ENCODE results near the gene SSTR5.

SSTR5 gene

GRCh38 chr16:1045310-1045992 lies 27.1 kb upstream of the SSTR5 start:
- in situ Hi-C loops (cut with MboI; ENCODE audit: low sequenced_read_pairs), result loop anchor here (5.0 kb wide), 1 partner anchor 238 kb away; no protein-coding TSS in a partner anchor
- DNase-seq (ENCODE audit: low spot score in 2 of 2), result no peak
- Histone ChIP-seq H3K27me3 (ENCODE audit: low read depth) (no peaks in the 10 kb centered on the region), H3K4me1 (peaks cover 6% of the 10 kb centered on the region), H3K36me3 (replicated peaks) (no peaks in the 10 kb centered on the region), H3K9me3 (no peaks in the 10 kb centered on the region; the same call in 1 of the 2 replicates), H3K4me3 (no peak overlapping the region)

- Histone ChIP-seq H3K4me3 (no peak overlapping the region), H3K27me3 (ENCODE audit: low read depth) (no peaks in the 10 kb centered on the region), H3K9me3 (no peaks in the 10 kb centered on the region; the same call in 1 of the 2 replicates), H3K36me3 (replicated peaks) (no peaks in the 10 kb centered on the region), H3K4me1 (peaks cover 6% of the 10 kb centered on the region)
- no peak for DNase-seq (ENCODE audit: low spot score in 2 of 2)
- in situ Hi-C loops (cut with MboI; ENCODE audit: low sequenced_read_pairs), result loop anchor here (5.0 kb wide), 1 partner anchor 239 kb away; no protein-coding TSS in a partner anchor
Measured at GRCh38 chr16:1045993-1046911, 26.3 kb upstream of the SSTR5 start.

DNA sequence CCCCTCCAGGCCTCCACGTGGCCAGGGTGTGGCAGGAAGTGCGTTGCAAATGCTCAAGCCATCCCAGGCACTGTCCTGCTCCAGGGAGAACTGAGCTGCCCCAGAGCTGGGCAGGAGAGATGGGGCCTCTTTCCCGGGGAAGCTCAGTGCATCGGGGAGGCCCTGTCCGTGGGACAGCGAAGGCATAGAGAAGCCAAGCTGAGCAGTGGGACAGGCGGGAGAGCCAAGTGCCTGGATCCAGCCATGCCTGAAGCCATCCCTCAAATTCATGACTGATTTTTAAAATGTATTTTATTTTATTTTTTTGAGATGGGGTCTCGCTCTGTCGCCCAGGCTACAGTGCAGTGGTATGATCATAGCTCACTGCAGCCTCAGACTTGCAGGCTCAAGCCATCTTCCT lies 25.4 kb upstream of the SSTR5 start:
- no peak overlapping the region for H3K4me3 ChIP-seq
- no peaks in the 10 kb centered on the region for H3K27me3 ChIP-seq (ENCODE audit: low read depth)
- DNase-seq (ENCODE audit: low spot score in 2 of 2), result no peak
- no peaks in the 10 kb centered on the region; the same call in 1 of the 2 replicates for H3K9me3 ChIP-seq
- peaks cover 6% of the 10 kb centered on the region for H3K4me1 ChIP-seq
- in situ Hi-C loops (cut with MboI; ENCODE audit: low sequenced_read_pairs), result loop anchor here (5.0 kb wide), 1 partner anchor 240 kb away; no protein-coding TSS in a partner anchor
- no peaks in the 10 kb centered on the region for H3K36me3 ChIP-seq (replicated peaks)

DNA sequence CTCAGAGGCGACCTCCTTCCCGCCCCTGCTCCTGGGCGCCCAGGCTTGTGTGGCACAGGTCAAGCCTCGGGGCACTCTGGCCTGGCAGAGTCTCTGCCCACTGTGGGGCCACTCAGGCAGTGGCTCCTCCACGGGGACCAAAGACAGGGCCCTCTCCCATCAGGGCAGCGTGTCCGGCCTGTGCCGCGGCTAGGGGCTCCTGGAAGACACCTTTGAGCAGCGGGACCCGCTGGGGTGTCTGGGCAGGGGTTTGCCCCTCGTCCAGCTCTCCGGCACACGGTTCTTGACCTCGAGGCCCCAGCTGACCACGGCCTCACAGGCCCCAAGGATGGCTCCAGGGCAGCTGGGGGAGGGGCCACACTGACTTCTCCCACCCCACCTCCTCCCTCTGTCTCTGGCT lies 24.7 kb upstream of the SSTR5 start:
- no peak for DNase-seq (ENCODE audit: low spot score in 2 of 2)
- H3K27me3 ChIP-seq (ENCODE audit: low read depth), result no peaks in the 10 kb centered on the region
- no peak overlapping the region for H3K4me3 ChIP-seq
- in situ Hi-C loops (cut with MboI; ENCODE audit: low sequenced_read_pairs), result loop anchor here (5.0 kb wide), 1 partner anchor 240 kb away; no protein-coding TSS in a partner anchor
- peaks cover 6% of the 10 kb centered on the region for H3K4me1 ChIP-seq
- H3K36me3 ChIP-seq (replicated peaks), result no peaks in the 10 kb centered on the region
- H3K9me3 ChIP-seq, result no peaks in the 10 kb centered on the region

GRCh38 chr16:1048442-1049112 lies 24.0 kb upstream of the SSTR5 start:
- in situ Hi-C loops (cut with MboI; ENCODE audit: low sequenced_read_pairs), result loop anchor here (5.0 kb wide), 1 partner anchor 241 kb away; no protein-coding TSS in a partner anchor
- Histone ChIP-seq H3K4me3 (no peak overlapping the region), H3K36me3 (replicated peaks) (no peaks in the 10 kb centered on the region), H3K4me1 (peaks cover 6% of the 10 kb centered on the region), H3K9me3 (no peaks in the 10 kb centered on the region), H3K27me3 (ENCODE audit: low read depth) (no peaks in the 10 kb centered on the region)
- DNase-seq (ENCODE audit: low spot score in 2 of 2), result peak; percentile 76 to 90

DNA sequence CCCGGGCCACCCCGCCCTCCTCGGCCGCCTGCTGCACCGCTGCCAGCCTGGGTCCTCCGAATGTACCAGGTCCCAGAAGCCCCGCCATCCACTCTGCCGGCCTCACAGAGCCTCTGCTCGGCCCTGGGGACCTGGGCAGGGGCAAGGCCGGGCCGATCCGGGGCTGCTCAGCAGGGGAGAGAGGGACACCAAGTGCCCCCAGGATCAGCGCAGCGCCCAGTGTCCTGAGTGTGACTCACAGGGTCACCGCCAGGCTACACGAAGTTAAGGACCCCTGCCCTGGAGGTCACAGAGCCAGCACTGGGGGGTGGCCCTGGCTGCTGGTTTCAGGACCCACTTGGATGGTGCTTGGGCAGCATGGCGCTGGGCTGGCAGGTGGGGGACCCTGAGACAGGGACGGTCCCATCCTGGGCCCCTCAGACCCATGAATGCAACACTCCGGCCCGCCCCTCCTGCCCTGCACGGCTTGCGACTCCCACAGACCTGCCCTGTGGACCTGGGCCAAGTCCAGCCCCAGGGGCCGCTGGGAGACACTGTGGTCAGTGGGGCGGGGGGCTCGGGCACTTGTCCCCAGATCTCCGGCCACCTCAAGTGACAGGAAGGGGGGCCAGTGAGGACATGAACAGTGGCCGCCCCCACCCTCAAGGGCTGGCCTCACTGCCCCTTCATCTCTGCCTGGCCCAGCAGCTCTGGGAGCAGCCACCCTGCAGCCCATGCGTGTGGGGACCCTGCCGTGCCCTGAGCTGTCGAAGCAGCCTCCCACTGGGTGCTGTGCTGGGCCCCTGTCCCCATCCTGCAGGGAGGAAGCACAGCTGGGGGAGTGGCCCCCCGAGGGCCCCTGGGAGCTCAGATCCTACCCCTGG lies 23.2 kb upstream of the SSTR5 start:
- Histone ChIP-seq H3K4me1 (peaks cover 4% of the 10 kb centered on the region), H3K27me3 (ENCODE audit: low read depth) (no peaks in the 10 kb centered on the region), H3K4me3 (no peak overlapping the region), H3K36me3 (replicated peaks) (no peaks in the 10 kb centered on the region), H3K9me3 (no peaks in the 10 kb centered on the region)
- DNase-seq (ENCODE audit: low spot score in 2 of 2), result no peak
- in situ Hi-C loops (cut with MboI; ENCODE audit: low sequenced_read_pairs), result loop anchor here (5.0 kb wide), 1 partner anchor 242 kb away; no protein-coding TSS in a partner anchor

GRCh38 chr16:1049976-1050247 lies 22.6 kb upstream of the SSTR5 start:
- H3K9me3 ChIP-seq, result no peaks in the 10 kb centered on the region
- H3K4me3 ChIP-seq, result no peak overlapping the region
- no peak for DNase-seq (ENCODE audit: low spot score in 2 of 2)
- H3K27me3 ChIP-seq (ENCODE audit: low read depth), result no peaks in the 10 kb centered on the region
- H3K4me1 ChIP-seq, result peaks cover 3% of the 10 kb centered on the region
- in situ Hi-C loops (cut with MboI; ENCODE audit: low sequenced_read_pairs), result loop anchor here (5.0 kb wide), 1 partner anchor 243 kb away; no protein-coding TSS in a partner anchor
- H3K36me3 ChIP-seq (replicated peaks), result no peaks in the 10 kb centered on the region

GRCh38 chr16:1050516-1050915 lies 22.0 kb upstream of the SSTR5 start:
- Histone ChIP-seq H3K27me3 (ENCODE audit: low read depth) (no peaks in the 10 kb centered on the region), H3K36me3 (replicated peaks) (no peaks in the 10 kb centered on the region), H3K4me1 (peaks cover 3% of the 10 kb centered on the region), H3K4me3 (no peak overlapping the region), H3K9me3 (no peaks in the 10 kb centered on the region)
- DNase-seq (ENCODE audit: low spot score in 2 of 2), result no peak
- in situ Hi-C loops (cut with MboI; ENCODE audit: low sequenced_read_pairs), result no loop called here

DNA sequence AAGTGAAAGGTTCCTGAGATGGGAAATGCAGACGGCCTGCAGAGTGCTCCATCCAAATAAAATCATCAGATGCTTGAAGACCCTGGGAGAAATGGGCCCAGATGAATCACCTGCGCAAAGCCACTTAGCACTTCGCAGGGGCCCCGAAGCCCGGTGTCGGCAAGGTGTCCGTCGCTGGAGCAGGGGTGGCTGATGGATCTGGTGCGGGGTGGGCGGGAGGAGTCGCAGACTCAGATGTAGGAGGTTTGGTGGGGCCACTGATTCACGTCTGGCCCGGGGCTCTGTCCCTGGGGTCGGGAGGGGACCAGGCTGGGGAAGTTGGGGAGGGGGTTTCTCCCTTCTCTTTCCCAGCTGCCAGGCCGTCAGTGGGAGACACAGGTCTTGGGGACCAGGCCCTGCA lies 21.6 kb upstream of the SSTR5 start:
- Histone ChIP-seq H3K9me3 (no peaks in the 10 kb centered on the region), H3K27me3 (ENCODE audit: low read depth) (no peaks in the 10 kb centered on the region), H3K36me3 (replicated peaks) (no peaks in the 10 kb centered on the region), H3K4me3 (no peak overlapping the region), H3K4me1 (peaks cover 3% of the 10 kb centered on the region)
- no peak for DNase-seq (ENCODE audit: low spot score in 2 of 2)
- in situ Hi-C loops (cut with MboI; ENCODE audit: low sequenced_read_pairs), result no loop called here

GRCh38 chr16:1051446-1051845 lies 21.1 kb upstream of the SSTR5 start:
- DNase-seq (ENCODE audit: low spot score in 2 of 2), result no peak
- Histone ChIP-seq H3K36me3 (replicated peaks) (no peaks in the 10 kb centered on the region), H3K4me1 (peaks cover 3% of the 10 kb centered on the region), H3K27me3 (ENCODE audit: low read depth) (no peaks in the 10 kb centered on the region), H3K9me3 (no peaks in the 10 kb centered on the region), H3K4me3 (no peak overlapping the region)
- in situ Hi-C loops (cut with MboI; ENCODE audit: low sequenced_read_pairs), result no loop called here

DNA sequence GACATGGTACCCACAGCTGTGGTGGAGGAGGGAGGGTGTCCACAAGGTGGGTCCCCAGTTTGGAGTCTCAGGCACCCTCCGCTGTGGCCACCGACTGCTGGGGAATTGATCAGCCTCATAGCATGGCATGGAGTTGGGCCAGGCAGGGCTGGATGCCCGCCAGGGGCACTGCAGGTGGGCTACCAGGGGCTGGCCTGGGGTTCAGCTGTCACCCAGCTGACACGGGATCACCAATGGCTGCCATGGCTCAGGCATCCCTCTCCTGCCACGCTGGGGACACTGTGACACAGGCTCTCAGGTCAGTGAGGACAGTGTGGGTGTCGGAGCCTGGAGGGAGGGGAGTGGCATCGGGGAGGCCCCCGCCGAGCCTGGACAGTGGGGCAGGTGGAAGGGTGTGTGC lies 19.8 kb upstream of the SSTR5 start:
- Histone ChIP-seq H3K27me3 (ENCODE audit: low read depth) (no peaks in the 10 kb centered on the region), H3K4me1 (peaks cover 3% of the 10 kb centered on the region), H3K4me3 (no peak overlapping the region), H3K36me3 (replicated peaks) (no peaks in the 10 kb centered on the region), H3K9me3 (no peaks in the 10 kb centered on the region)
- DNase-seq (ENCODE audit: low spot score in 2 of 2), result no peak
- in situ Hi-C loops (cut with MboI; ENCODE audit: low sequenced_read_pairs), result no loop called here

GRCh38 chr16:1053121-1053521 lies 19.4 kb upstream of the SSTR5 start:
- no peak for DNase-seq (ENCODE audit: low spot score in 2 of 2)
- Histone ChIP-seq H3K36me3 (replicated peaks) (no peaks in the 10 kb centered on the region), H3K4me1 (peaks cover 2% of the 10 kb centered on the region), H3K9me3 (no peaks in the 10 kb centered on the region), H3K4me3 (no peak overlapping the region), H3K27me3 (ENCODE audit: low read depth) (no peaks in the 10 kb centered on the region)
- in situ Hi-C loops (cut with MboI; ENCODE audit: low sequenced_read_pairs), result no loop called here

Data from HAP-1 (cell line).